GM18870 (cell line): ENCODE results near the gene GRK1.

ENCODE experiments used
- ATAC-seq: cut with Tn5 transposase; IDR thresholded peaks from one replicate; pipeline ENCODE4 v1.9.1; 2021; ENCODE audit warnings: moderate library complexity; ENCODE audit not compliant: unreplicated experiment

Gene GRK1

DNA sequence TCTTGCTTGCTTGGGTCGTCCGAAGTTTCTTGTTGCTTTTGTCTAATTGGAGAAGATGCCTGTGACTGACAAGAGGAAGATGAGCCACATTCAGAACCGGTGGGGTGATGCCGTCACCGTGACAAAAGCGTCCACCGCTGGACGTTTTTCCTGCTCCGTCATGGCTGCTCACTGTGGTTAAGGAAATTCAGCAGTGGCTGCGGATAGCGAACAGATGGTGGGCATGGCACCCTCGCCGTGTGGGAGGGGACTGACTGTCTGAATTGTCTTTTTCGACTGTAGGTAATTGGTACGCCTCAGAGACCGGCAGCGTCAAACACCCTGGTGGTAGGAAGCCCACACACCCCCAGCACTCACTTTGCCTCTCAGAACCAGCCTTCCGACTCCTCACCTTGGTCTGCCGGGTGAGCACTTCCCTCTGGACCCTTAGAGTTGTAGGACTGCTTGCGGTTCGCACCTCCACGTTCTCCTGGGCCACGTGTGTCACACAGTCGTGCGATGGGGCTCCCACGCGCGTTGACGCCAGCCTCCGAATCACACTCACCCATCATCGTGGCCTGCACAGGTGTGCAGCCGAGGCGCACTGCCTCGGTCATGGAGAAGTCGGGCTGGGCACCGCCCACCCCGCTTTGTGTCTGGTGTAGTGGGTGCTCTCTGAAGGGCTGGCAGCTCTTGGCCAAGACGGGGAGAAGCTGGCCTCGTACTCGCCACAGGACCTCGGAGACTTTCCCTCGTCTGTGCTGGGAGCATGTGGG, 35.5 kb upstream of the GRK1 start:
- ATAC-seq, result no peak

DNA sequence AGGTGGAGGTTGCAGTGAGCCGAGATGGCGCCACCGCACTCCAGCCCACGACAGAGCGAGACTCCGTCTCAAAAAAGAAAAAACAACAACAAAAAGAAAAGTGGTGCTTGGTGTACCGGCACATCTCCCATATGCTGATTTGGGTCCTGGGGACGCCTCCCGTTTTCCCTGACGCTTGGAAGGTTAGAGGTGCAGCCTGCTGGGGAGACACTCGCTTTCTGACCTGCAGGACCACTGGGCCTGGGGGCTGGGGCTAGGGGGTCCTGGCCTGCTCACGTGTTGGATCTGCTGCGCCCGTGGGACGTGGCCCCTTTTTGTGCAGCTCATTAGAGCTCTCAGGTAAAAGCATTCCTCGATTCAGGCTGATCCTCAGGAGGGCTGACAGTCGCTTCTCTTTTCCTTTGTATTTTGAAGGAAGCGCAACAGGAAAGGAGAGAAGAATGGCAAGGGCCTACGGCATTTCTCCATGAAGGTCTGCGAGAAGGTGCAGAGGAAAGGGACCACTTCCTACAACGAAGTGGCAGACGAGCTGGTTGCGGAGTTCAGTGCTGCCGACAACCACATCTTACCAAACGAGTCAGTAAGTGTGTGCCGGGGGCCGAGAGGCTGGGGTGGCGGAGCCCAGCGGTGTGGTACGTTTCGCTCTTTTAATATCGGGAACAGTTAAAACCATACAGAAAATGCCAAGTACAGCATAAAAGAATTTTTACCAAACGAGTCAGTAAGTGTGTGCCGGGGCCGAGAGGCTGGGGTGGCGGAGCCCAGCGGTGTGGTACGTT, 34.1 kb upstream of the GRK1 start:
- no peak for ATAC-seq

DNA sequence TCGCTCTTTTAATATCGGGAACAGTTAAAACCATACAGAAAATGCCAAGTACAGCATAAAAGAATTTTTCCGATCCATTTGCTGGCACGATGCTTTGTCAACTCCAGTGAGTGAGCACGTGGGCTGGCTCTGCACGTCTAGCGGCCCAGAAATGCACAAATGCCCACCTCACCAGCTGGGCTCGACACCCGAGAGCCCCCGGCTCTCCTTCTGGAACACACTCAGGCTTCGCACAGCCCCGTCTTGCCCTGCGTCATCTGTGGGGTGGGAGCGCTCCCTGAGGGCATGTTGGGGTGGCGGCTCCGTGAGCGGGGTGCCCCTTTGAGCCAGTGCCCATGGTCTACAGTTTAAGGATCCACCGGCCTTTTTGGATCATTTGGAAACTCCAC, 33.5 kb upstream of the GRK1 start:
- ATAC-seq, result no peak

DNA sequence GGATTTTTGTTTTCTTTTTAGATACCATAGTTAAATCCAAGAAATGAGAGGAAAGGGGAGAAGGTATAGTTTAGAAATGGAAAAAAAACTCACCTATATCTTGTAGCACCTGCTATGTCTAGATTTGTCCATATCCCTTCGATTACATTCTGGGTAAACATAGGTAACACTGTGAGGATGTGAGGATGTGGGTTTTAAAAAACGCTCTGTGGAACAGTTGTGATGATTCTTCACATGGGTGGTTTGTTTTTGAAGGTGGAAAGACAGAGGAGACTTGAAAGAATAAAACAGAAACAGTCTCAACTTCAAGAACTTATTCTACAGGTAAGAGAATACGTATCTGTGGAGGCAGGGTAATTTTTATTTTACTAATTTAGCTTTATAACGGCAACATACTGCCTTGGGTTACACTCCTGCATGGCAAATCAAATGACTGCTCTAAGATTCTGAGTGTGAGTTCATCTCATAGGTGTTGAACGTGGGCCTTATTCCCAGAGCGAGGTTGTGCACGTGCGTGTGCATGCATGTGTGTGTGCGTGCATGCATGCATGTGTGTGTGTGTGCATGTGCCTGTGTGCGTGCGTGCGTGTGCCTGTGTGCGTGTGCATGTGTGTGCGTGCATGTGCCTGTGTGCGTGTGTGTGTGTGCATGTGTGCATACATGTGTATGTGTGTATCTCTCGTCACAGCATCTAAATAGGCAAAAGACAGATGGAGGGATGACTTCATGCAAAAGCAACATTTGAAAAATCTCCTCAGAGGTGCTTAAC, 32.6 kb upstream of the GRK1 start:
- no peak for ATAC-seq

DNA sequence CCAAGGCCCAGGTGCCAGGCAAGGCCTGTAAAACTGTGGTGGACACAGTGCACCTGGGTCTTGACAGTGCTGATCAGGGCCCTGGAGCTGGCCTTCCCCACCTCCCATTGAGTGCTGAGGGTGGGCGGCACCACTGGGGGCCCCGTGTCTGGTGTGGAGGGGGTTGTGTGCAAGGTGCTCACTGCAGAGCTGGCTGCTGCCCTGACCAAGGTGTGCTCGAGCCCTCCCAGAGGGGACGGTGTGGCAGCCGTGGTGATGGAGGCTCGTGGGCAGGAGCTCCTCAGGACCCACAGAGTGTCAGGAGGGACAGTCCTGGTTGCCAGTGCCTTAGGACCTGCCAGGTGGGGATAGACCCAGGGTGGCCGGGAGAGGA, 32.0 kb upstream of the GRK1 start:
- no peak for ATAC-seq

DNA sequence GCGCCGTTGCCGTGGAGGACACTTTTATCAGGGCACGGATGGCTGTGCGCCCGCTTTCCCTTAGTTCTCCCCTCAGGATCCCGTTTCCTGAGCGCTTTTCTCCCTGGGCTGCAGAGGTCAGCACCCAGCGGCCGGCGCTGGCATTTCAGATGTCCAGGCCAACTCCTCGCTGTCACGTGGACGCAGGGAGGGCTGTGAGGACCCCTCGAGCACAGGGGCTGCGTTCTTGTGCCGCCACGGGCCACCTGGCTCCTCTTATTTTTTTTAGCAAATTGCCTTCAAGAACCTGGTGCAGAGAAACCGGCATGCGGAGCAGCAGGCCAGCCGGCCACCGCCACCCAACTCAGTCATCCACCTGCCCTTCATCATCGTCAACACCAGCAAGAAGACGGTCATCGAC, 31.3 kb upstream of the GRK1 start:
- ATAC-seq, result no peak

DNA sequence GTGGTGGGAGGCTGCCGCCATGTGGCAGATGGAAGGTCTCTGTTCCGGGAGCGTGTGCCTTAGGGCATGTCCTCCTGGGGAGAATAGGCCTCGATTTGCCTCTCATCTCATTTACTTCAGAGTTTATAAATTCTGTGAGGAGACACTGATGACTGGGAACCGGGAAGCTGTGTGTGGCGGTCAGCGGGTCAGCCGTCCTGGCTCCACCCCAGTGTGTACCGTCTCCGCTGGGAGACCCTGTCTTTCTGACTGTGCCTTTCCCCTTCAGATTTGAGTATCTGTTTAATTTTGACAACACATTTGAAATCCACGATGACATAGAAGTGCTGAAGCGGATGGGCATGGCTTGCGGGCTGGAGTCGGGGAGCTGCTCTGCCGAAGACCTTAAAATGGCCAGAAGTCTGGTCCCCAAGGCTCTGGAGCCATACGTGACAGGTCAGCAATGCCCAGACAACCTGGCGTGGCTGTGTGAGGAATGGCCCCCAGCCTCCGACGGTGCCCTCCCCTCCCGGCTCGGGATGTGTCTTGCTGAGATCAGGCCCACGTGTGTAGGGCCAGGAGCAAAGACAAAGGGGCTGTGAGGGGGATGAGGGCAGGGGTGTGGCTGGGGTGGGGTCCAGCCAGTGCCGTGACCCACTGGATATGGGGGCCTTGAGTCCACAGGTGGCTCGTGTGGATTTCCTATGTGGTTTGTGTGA, 30.6 kb upstream of the GRK1 start:
- no peak for ATAC-seq

DNA sequence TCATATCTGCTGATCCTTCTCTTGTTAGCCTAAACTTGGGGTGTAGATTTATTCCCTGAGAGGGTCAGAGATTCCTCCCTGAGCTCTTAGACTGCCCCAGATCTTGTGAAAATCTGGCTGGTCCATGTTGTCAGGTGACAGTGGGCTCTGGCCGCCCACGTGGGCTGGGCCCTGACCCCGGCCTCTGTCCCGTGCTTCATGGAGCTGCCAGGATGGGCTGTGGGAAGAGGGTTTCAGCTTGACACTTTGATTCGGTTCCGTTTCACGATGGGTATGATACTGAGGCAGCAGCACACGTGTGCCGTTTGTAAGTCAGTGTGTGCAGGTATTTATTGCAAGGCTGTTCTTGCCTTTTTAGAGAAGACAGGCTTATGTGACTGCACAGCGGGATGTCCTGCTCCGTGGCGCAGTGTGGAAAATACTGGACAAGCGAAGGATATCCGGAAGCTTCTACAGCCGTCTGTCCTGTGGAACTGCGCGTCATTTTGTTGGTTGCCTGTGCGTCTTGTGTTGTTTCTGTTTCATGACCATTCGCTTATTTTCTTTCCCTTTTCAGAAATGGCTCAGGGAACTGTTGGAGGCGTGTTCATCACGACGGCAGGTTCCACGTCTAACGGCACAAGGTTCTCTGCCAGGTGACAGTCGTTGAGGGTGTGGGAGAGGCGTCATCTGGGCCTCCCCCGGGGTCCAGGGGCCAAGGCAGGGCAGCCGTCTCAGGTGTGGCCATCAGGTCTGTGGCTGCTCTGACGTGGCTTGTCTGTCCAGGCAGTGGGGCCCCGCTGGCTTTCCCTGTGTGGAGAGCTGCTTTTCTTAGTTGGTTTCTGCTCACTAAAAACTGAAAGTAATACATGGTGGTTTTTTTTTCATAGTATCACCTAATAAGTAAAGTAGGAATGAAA, 29.5 kb upstream of the GRK1 start:
- ATAC-seq, result no peak

DNA sequence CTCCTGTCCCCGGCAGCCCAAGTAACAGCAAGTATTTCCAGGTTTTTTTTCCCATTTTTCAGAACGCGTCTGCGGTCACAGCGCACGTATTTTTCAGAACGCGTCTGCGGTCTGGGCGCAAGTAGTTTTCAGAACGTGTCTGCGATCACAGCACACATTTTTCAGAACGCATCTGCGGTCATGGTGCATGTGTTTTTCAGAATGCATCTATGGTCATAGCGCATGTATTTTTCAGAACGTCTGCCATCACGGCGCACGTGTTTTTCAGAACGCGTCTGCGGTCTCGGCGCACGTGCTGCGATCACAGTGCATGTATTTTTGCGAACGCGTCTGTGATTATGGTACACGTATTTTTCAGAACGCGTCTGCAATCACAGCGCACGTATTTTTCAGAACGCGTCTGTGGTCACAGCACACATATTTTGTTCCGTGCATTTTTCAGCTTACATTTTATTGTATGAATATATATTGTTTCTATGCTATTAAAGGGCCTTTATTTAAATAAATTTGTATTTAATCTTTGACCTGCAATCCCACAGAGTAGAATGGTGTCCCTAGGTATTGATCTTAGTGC, 28.8 kb upstream of the GRK1 start:
- ATAC-seq, result no peak

DNA sequence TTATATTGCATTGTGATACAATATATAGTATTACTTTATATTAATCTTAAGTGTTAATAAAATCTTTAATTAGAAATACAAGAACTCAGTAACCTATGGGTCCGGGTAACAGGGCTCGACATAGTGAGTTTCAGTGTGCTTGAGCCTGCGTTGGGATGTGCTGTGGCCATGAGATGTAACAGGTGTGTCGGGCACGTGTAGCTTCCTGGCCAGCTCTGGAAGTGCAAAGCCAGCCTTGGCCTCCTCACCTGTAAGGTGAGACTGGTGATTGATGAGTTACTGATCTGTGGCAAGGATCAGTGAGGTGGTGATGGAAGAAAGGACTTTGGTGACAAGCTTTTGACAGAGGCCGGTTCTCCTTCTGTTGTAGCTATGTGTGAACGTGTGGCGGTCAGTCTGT, 28.2 kb upstream of the GRK1 start:
- no peak for ATAC-seq

- ATAC-seq, result no peak
These were observed 27.3 kb upstream of the GRK1 start for GRCh38 chr13:113639616-113640262.

- ATAC-seq, result no peak
These were observed 25.6 kb upstream of the GRK1 start for GRCh38 chr13:113641426-113641825.

DNA sequence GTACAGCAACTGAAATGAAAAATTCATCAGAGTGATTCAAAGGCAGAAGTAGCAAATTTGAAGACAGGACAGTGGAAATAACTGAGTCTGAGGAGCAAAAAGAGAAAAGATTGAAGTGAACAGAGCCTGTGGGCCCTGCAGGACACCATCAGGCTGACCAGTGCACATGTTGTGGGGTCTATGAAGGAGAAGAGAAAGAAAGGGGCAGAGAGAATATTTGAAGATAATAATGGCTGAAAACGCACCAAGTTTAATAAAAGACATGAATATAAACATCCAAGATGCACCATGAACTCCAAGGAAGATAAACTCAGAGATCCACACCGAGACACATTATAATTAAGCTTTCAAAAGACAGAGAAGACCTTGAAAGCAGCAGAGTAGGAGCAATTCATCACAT, 24.5 kb upstream of the GRK1 start:
- no peak for ATAC-seq

GRCh38 chr13:113643593-113643992, 23.4 kb upstream of the GRK1 start:
- ATAC-seq, result no peak

GRCh38 chr13:113644800-113645199, 22.2 kb upstream of the GRK1 start:
- no peak for ATAC-seq

DNA sequence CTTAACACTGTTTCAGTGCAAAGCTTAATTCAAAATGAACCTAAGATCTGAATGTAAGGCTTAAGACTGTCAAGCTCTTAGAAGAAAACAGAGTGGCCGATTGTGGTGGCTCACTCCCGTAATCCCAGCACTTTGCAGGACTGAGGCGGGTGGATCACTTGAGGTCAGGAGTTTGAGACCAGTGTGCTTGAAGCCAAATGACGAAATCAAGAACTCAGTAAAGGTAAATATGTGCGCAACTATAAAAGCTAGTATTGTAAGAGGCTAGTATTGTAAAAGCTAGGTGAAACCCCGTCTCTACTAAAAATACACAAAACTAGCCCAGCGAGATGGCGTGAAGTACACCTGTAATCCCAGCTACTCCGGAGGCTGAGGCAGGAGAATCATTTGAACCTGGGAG, 21.7 kb upstream of the GRK1 start:
- no peak for ATAC-seq

- ATAC-seq, result no peak
These were observed 20.6 kb upstream of the GRK1 start for GRCh38 chr13:113646376-113646775.

DNA sequence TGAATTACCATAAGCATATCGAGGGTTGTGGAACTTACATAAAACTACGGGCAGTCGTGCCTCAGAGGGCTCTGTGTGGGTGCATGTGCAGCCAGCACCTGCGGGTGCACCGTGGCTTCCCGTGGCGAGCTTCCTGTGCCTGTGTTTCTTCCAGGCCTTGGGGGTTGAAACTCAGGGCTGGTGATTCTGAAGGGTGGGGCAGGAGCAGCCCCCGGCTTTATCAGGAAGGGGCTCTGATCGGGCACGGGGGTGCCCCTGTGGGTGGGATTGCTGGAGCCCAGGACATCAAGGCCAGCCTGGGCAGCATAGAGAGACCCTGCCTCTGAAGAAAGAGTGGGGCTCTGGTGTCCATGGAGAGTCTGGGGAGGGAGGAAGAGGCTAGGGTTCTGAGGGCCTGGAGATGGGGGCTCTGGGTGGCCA, 20.1 kb upstream of the GRK1 start:
- ATAC-seq, result no peak
